IPS-20b (cell line): Measurements from ENCODE around the gene SLC16A13.
A peak's percentile ranks its signal among the peaks of the same experiment; 100 is the strongest.
"Not testable (repeated sequence)": the region's sequence is repeated elsewhere in the genome, so short reads cannot be mapped to it uniquely, and the experiment has no call there.

Source experiments
- H3K27ac ChIP-seq: one replicate; pipeline ENCODE4 v1.5.1; 2013; ENCODE audit warnings: low read length
- H3K27me3 ChIP-seq: 2 replicates; pipeline ENCODE4 v1.6.1; 2013; ENCODE audit warnings: mild to moderate bottlenecking, low read length, inconsistent platforms; ENCODE audit not compliant: insufficient read depth
- H3K36me3 ChIP-seq: 2 replicates; pipeline ENCODE4 v1.6.1; 2013; ENCODE audit warnings: low read depth, mild to moderate bottlenecking, inconsistent platforms, low read length, moderate library complexity; ENCODE audit not compliant: insufficient read depth
- H3K4me1 ChIP-seq: 2 replicates; pipeline ENCODE4 v1.6.1; 2013; ENCODE audit warnings: mild to moderate bottlenecking, control low read depth, inconsistent platforms, low read length, moderate library complexity; ENCODE audit not compliant: insufficient read depth
- H3K4me3 ChIP-seq: 2 replicates; pipeline ENCODE4 v1.5.1; 2013; ENCODE audit warnings: mild to moderate bottlenecking, low read length, inconsistent platforms
- H3K9ac ChIP-seq: 2 replicates; pipeline ENCODE4 v1.6.1; 2013; ENCODE audit warnings: low read depth, mild to moderate bottlenecking, inconsistent platforms, low read length, moderate library complexity
- H3K9me3 ChIP-seq: 2 replicates; pipeline ENCODE4 v1.6.1; 2013; ENCODE audit warnings: mild to moderate bottlenecking, low read depth, low read length, inconsistent platforms; ENCODE audit not compliant: insufficient read depth

Gene SLC16A13, protein sequence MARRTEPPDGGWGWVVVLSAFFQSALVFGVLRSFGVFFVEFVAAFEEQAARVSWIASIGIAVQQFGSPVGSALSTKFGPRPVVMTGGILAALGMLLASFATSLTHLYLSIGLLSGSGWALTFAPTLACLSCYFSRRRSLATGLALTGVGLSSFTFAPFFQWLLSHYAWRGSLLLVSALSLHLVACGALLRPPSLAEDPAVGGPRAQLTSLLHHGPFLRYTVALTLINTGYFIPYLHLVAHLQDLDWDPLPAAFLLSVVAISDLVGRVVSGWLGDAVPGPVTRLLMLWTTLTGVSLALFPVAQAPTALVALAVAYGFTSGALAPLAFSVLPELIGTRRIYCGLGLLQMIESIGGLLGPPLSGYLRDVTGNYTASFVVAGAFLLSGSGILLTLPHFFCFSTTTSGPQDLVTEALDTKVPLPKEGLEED

DNA sequence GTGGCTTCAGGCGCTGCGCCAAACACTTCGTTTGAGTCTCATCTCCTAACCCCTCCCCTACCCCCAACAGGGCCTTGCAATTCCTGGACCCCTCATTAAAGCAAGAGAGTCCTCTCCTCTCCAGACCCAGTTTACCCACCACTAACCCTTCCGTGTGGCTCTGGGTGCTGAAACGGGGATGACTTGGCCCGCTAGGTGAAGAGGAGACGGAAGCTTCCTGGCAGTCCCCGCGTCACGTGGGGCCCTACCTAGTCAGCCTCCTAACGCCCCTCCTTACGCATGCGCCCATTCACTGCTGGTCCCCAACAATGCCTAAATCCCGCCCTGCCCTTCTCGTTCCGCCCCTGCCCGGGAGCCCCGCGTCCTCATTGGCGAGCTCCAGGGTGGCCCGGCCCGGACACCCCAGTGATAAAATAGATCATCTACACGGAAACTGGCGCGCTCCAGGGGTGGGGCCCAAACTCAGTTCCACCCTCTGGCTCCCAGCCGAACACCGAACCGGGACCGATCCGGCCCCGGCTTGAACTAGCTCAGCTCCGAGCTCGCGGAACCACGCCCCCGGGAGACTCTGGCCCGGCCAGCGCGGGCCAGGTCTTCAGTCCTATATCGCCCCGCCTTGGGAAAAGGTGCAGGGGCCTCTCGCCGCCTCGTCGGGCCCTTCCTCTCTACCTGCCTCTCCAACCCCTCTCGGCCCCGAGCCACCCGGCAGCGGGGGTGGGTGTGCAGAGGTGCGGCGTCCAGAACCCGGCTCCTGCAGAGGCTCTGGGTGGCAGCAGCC is at the start of gene SLC16A13:
SLC16A13 (plus strand) TSS at position 425 of the 778 bp plus-strand sequence. CDS start 368 bp downstream, outside the sequence.
- Histone ChIP-seq H3K4me3 (peak within 1 kb of the TSS; percentile 81), H3K9me3 (no peaks in the 10 kb centered on the region), H3K27ac (no peak within 1 kb of the TSS), H3K4me1 (peaks cover 4% of the 10 kb centered on the region; the same call in 1 of the 2 replicates), H3K27me3 (peaks cover 10% of the 10 kb centered on the region), H3K9ac (peak within 1 kb of the TSS; percentile 76), H3K36me3 (no peaks in the 10 kb centered on the region)

DNA sequence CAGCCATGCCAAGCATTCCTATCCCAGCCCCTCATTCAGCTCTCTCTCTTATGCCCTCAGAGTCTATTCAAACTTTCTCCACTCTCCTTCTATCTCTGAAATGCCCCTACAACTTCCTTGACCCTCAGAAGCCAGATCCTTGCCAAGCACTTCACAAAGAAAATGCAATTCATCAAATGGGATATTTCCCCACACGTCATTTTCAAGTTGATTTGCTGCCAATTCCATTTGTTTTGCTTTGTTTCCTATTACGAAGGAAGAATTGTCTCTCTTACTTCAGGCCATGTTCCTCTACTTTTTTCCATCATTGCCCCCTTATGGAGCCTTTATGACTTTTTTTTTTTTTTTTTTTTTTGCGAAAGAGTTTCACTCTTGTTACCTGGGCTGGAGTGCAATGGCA is 49.1 kb upstream of the SLC16A13 start:
- Histone ChIP-seq H3K27ac (no peak overlapping the region), H3K27me3 (no peaks in the 10 kb centered on the region), H3K9me3 (no peaks in the 10 kb centered on the region), H3K36me3 (no peaks in the 10 kb centered on the region), H3K4me3 (no peak overlapping the region), H3K4me1 (no peaks in the 10 kb centered on the region), H3K9ac (no peak overlapping the region)

DNA sequence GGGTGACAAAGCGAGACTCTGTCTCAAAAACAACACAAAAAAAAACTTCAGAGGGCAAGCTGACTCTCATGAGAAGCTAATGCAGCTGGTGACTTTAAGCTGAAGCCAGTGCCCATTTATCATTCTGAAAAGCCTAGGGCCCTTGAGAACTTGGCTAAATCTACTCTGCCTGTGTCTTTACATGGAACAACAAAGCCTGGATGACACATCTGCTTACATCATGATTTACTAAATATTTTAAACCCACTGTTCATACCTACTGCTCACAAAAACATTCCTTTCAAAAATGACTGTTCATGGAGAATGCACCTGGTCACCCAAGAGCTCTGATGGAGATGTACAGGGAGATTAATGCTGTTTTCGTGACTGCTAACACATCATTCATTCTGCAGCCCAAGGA is 46.0 kb upstream of the SLC16A13 start:
- H3K9me3 ChIP-seq: no peaks in the 10 kb centered on the region
- H3K4me3 ChIP-seq: no peak overlapping the region
- no peaks in the 10 kb centered on the region for H3K36me3 ChIP-seq
- H3K9ac ChIP-seq: no peak overlapping the region
- no peaks in the 10 kb centered on the region for H3K4me1 ChIP-seq
- H3K27ac ChIP-seq: no peak overlapping the region
- H3K27me3 ChIP-seq: peaks cover 6% of the 10 kb centered on the region

DNA sequence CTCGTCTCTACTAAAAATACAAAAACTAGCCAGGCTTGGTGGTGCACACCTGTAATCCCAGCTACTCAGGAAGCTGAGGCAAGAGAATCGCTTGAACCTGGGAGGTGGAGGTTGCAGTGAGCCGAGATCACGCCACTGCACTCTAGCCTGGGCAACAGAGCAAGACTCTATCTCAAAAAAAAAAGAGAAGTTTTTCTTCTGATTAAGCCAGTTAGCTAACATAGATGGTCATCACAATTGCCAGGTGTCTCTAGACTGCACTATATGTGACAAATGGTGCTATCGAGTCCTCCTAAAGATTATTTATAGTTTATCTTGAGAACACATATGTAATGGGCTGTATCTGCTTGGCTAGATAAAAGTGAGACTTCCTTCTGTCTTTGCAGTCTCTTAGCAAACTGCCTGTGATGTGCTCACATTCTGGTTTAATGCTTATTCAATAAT is 42.2 kb upstream of the SLC16A13 start:
- not testable (repeated sequence) for H3K36me3 ChIP-seq, H3K4me3 ChIP-seq, H3K27ac ChIP-seq, H3K9me3 ChIP-seq, H3K9ac ChIP-seq, H3K4me1 ChIP-seq
- H3K27me3 ChIP-seq: peaks cover 31% of the 10 kb centered on the region

DNA sequence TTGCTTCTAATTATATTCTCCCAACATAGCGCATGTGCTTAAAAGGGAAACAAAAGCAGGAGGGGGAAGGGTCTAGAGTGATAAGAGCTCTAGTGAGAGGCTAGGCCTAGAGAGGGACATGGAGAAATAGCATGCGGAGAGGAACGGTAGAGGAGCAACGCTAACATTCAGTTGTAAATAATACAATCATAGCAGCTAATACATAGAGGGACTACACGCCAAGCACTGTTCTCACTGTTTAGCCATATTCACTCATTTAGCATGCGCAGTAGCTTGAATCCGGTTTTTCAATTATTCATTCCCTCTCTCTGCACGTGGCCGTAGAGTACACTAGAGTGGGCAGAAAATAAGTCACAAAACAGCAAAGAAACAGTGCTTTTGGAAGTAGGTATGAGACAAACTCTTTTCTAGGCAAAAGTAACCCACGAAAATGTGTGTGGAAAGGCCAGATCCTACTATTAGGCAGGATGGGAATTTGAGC is 41.7 kb upstream of the SLC16A13 start:
- H3K9ac ChIP-seq: no peak overlapping the region
- H3K27ac ChIP-seq: no peak overlapping the region
- H3K4me3 ChIP-seq: no peak overlapping the region
- no peaks in the 10 kb centered on the region for H3K4me1 ChIP-seq
- H3K36me3 ChIP-seq: peaks cover 4% of the 10 kb centered on the region; the same call in 1 of the 2 replicates
- no peaks in the 10 kb centered on the region for H3K9me3 ChIP-seq
- peaks cover 31% of the 10 kb centered on the region for H3K27me3 ChIP-seq

DNA sequence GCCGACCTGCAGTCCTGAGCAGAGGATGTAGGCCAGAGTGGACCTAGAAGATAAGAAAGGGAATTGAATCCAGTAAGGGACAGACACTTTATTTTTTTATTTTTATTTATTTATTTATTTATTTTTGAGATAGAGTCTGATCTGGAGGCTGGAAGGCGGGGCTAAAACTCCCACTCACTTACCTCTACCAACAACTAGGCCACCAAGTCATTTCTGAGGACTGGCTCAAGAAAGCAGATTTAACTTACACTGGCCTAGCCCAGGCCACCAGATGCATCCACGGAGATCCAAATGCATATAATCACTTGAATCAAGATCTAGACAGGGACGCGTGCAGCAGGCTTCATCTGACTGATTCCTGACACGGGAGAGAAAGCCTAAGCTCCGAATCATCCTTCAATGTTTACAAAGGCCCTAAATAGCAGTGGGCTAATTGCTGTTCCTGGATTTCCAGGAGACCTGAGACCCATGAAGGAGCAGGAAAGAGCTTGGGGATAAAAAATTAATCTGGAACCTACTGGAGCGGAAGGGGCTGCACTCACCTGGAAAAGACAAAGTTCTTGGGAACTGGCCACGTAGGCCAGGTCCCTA is 41.1 kb upstream of the SLC16A13 start:
- no peak overlapping the region for H3K9ac ChIP-seq
- H3K27me3 ChIP-seq: peaks cover 31% of the 10 kb centered on the region
- H3K4me1 ChIP-seq: no peaks in the 10 kb centered on the region
- H3K36me3 ChIP-seq: peaks cover 10% of the 10 kb centered on the region; the same call in 1 of the 2 replicates
- no peak overlapping the region for H3K27ac ChIP-seq
- no peak overlapping the region for H3K4me3 ChIP-seq
- H3K9me3 ChIP-seq: no peaks in the 10 kb centered on the region

DNA sequence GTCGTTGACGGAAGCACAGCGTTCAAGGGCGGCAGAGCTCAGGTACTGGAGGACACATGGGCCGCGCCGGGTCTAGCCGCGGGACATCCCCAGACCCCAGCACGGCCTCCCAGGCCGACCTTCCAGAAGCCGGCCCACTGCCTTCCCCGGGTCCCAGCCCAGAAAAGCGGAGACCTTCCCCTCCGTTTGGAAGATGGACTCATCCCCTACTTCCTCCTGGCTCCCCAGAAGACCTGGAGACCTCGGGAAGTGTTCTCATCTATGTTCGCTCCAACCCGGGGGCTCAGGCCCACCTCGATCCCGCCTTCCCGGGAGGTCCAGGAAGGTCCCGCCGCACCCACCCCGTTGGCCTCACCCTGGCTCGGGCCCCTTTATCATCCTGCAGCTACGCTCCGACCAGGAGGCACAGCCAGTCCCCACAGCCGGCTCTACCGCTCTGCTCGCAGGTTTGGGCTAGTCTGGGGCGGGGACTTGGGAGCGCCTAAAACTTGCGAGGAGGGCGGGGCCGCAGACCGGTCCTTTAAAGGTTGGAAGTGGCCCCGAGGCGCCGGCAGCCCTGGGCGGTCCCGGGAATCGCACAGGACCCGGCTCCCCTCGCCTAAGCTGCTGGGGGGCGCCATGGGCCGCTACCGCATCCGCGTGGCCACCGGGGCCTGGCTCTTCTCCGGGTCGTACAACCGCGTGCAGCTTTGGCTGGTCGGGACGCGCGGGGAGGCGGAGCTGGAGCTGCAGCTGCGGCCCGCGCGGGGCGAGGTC is 40.1 kb upstream of the SLC16A13 start, which contains the start of gene ALOX12:
ALOX12 (plus strand) TSS at position 550 of the 756 bp plus-strand sequence; CDS start at position 619, 69 bp downstream.
- Histone ChIP-seq H3K36me3 (peaks cover 12% of the 10 kb centered on the region; the same call in 1 of the 2 replicates), H3K4me1 (no peaks in the 10 kb centered on the region), H3K4me3 (peak within 1 kb of the TSS; percentile 72)

DNA sequence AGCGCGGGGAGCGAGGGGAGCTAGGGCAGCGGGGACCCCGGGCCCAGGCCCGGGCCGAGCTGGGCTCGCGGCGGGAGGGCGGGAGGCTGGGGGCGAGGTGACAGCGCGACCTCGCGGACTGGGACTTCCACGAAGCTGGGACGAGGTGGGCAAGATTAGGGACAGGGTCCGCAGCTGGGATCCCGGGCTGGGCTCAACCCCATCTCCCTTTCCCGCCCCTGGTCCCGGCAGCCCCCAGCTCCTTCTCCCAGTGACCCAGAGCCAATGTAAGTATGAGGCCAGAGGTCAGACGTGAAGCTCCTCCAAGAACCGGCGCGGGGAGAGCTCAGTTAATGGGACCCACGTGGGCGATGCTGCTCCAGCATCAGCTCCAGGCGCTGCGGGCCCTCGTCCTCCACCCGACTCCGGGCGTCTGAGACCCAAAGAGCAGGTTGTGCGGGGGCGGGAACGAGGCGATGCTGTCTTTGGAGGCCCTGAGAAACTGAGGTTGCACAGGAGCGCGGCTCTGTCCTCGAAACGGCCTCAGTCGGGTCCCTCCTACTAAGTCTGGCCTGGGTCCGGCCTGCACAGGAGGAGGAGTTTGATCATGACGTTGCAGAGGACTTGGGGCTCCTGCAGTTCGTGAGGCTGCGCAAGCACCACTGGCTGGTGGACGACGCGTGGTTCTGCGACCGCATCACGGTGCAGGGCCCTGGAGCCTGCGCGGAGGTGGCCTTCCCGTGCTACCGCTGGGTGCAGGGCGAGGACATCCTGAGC is 39.4 kb upstream of the SLC16A13 start:
- Histone ChIP-seq H3K9me3 (no peaks in the 10 kb centered on the region), H3K9ac (no peak overlapping the region), H3K36me3 (peaks cover 12% of the 10 kb centered on the region; the same call in 1 of the 2 replicates), H3K27me3 (peaks cover 31% of the 10 kb centered on the region), H3K27ac (no peak overlapping the region), H3K4me1 (no peaks in the 10 kb centered on the region), H3K4me3 (peak overlapping the region; percentile 72; the same call in 1 of the 2 replicates)

More for the DNA sequence above, 40.1 kb upstream of the SLC16A13 start, which contains the start of gene ALOX12:
- Histone ChIP-seq H3K9ac (peak within 1 kb of the TSS; percentile 45; the same call in 1 of the 2 replicates), H3K27ac (no peak within 1 kb of the TSS), H3K9me3 (no peaks in the 10 kb centered on the region), H3K27me3 (peaks cover 31% of the 10 kb centered on the region)

DNA sequence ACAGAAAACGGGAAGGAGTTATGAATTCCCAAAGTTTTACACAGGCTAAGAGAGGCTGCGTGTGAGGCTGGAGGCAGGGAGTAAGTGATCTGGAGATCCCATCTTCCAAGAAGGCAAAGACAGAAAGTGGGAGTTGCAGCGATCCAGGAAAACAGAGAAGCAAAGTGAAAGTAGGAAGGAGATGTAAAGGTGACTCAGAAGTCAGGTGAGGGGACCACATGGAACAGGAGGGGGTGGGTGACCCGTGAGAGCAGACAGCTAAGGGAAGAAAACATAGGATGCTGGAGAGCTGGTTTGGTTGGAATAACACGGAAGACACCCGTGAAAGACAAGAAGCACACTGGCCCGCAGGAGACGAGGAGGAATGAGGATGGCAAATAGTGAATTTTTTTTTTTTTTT is 38.6 kb upstream of the SLC16A13 start:
- Histone ChIP-seq H3K9ac (no peak overlapping the region), H3K27me3 (peaks cover 31% of the 10 kb centered on the region), H3K27ac (no peak overlapping the region), H3K9me3 (no peaks in the 10 kb centered on the region), H3K36me3 (peaks cover 17% of the 10 kb centered on the region; the same call in 1 of the 2 replicates), H3K4me1 (no peaks in the 10 kb centered on the region), H3K4me3 (no peak overlapping the region)

DNA sequence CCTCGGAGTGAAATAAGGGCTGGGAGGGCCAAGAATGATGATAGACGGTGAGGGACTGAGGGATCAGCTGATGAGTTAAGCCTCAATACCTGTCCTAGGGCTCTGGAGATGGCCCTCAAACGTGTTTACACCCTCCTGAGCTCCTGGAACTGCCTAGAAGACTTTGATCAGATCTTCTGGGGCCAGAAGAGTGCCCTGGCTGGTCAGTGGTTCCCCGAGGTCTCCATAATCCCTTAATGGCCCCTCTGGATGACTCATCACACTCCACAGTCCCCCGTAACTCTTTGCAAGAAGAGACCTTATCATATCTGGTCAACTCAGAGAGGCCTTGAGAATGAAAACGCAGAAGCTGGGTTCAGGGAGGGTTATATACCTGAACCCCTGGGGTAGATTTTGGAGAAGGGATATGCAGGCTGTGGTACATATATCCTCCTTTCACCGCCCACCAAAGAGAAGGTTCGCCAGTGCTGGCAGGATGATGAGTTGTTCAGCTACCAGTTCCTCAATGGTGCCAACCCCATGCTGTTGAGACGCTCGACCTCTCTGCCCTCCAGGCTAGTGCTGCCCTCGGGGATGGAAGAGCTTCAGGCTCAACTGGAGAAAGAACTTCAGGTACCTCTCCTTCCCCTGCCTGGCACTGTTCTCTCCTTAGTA is 36.8 kb upstream of the SLC16A13 start:
- Histone ChIP-seq H3K36me3 (peaks cover 19% of the 10 kb centered on the region; the same call in 1 of the 2 replicates), H3K4me3 (no peak overlapping the region), H3K9ac (no peak overlapping the region), H3K27ac (no peak overlapping the region), H3K9me3 (no peaks in the 10 kb centered on the region), H3K27me3 (peaks cover 31% of the 10 kb centered on the region), H3K4me1 (no peaks in the 10 kb centered on the region)
